Activated naive CD4-positive, alpha-beta T cell treated with anti-CD3 and anti-CD28 coated beads, Interleukin-2, amount 50 U/mL, for 24 hours (primary cell): Measurements from ENCODE around the gene TMEM178B.
"Not testable (repeated sequence)": the region's sequence is repeated elsewhere in the genome, so short reads cannot be mapped to it uniquely, and the experiment has no call there.

Experiments
- H3K27ac Mint-ChIP-seq: one replicate; pipeline ENCODE4 v1.8.0; 2021; ENCODE audit warnings: mild to moderate bottlenecking, mixed read lengths
- H3K27me3 Mint-ChIP-seq: one replicate; pipeline ENCODE4 v1.8.0; 2021; ENCODE audit warnings: mixed read lengths
- H3K36me3 Mint-ChIP-seq: one replicate; pipeline ENCODE4 v1.8.0; 2021; ENCODE audit warnings: mixed read lengths
- H3K4me1 Mint-ChIP-seq: one replicate; pipeline ENCODE4 v1.8.0; 2021; ENCODE audit warnings: mixed read lengths
- H3K4me3 Mint-ChIP-seq: one replicate; pipeline ENCODE4 v1.8.0; 2021; ENCODE audit warnings: mild to moderate bottlenecking, mixed read lengths
- H3K9me3 Mint-ChIP-seq: one replicate; pipeline ENCODE4 v1.8.0; 2021; ENCODE audit warnings: mixed read lengths

Gene TMEM178B

GRCh38 chr7:141071260-141071854 lies 2.5 kb upstream of the TMEM178B start:
- Mint-ChIP-seq H3K4me1 (peaks cover 25% of the 10 kb centered on the region), H3K36me3 (no peaks in the 10 kb centered on the region), H3K27ac (no peak overlapping the region), H3K27me3 (peaks cover 39% of the 10 kb centered on the region), H3K4me3 (peak overlapping the region; percentile 86), H3K9me3 (no peaks in the 10 kb centered on the region)

GRCh38 chr7:141071855-141072547 lies 1.9 kb upstream of the TMEM178B start:
- Mint-ChIP-seq H3K4me1 (peaks cover 25% of the 10 kb centered on the region), H3K27me3 (peaks cover 39% of the 10 kb centered on the region), H3K27ac (no peak overlapping the region), H3K4me3 (peak overlapping the region; percentile 86), H3K9me3 (no peaks in the 10 kb centered on the region), H3K36me3 (no peaks in the 10 kb centered on the region)

GRCh38 chr7:141072548-141073172 lies 1.2 kb upstream of the TMEM178B start:
- Mint-ChIP-seq H3K9me3 (no peaks in the 10 kb centered on the region), H3K27ac (no peak overlapping the region), H3K27me3 (peaks cover 39% of the 10 kb centered on the region), H3K4me3 (peak overlapping the region; percentile 86), H3K36me3 (no peaks in the 10 kb centered on the region), H3K4me1 (peaks cover 25% of the 10 kb centered on the region)

GRCh38 chr7:141073173-141073640 lies 657 bp upstream of the TMEM178B start:
- Mint-ChIP-seq H3K27ac (no peak overlapping the region), H3K27me3 (peaks cover 36% of the 10 kb centered on the region), H3K9me3 (no peaks in the 10 kb centered on the region), H3K4me1 (peaks cover 25% of the 10 kb centered on the region), H3K36me3 (no peaks in the 10 kb centered on the region), H3K4me3 (peak overlapping the region; percentile 80)

GRCh38 chr7:141074162-141074991 lies 513 bp downstream of the TMEM178B start:
- Mint-ChIP-seq H3K9me3 (no peaks in the 10 kb centered on the region), H3K27ac (no peak overlapping the region), H3K36me3 (no peaks in the 10 kb centered on the region), H3K4me3 (peak overlapping the region; percentile 75), H3K4me1 (peaks cover 25% of the 10 kb centered on the region), H3K27me3 (peaks cover 30% of the 10 kb centered on the region)

- Mint-ChIP-seq H3K36me3 (no peaks in the 10 kb centered on the region), H3K4me3 (peak overlapping the region; percentile 75)
Observed at GRCh38 chr7:141074997-141075396, 1.1 kb downstream of the TMEM178B start.

GRCh38 chr7:141076377-141076776 lies 2.5 kb downstream of the TMEM178B start:
- Mint-ChIP-seq H3K9me3 (no peaks in the 10 kb centered on the region), H3K36me3 (no peaks in the 10 kb centered on the region), H3K4me1 (peaks cover 18% of the 10 kb centered on the region), H3K27me3 (peaks cover 17% of the 10 kb centered on the region), H3K4me3 (no peak overlapping the region), H3K27ac (no peak overlapping the region)

More at GRCh38 chr7:141074997-141075396, 1.1 kb downstream of the TMEM178B start:
- no peak overlapping the region for H3K27ac Mint-ChIP-seq
- H3K27me3 Mint-ChIP-seq = peaks cover 27% of the 10 kb centered on the region
- H3K4me1 Mint-ChIP-seq = peaks cover 25% of the 10 kb centered on the region
- no peaks in the 10 kb centered on the region for H3K9me3 Mint-ChIP-seq

- Mint-ChIP-seq H3K27me3 (peaks cover 12% of the 10 kb centered on the region), H3K36me3 (no peaks in the 10 kb centered on the region), H3K4me1 (peaks cover 5% of the 10 kb centered on the region), H3K27ac (no peak overlapping the region), H3K9me3 (no peaks in the 10 kb centered on the region), H3K4me3 (no peak overlapping the region)
Observed at GRCh38 chr7:141079219-141079618, 5.4 kb downstream of the TMEM178B start.

- not testable (repeated sequence) for H3K36me3 Mint-ChIP-seq
Observed at GRCh38 chr7:141089490-141089889, 15.6 kb downstream of the TMEM178B start.

GRCh38 chr7:141094336-141095070 lies 20.6 kb downstream of the TMEM178B start:
- H3K9me3 Mint-ChIP-seq = no peaks in the 10 kb centered on the region
- H3K4me3 Mint-ChIP-seq = no peak overlapping the region
- no peaks in the 10 kb centered on the region for H3K4me1 Mint-ChIP-seq
- H3K36me3 Mint-ChIP-seq = no peaks in the 10 kb centered on the region
- H3K27me3 Mint-ChIP-seq = peaks cover 7% of the 10 kb centered on the region
- no peak overlapping the region for H3K27ac Mint-ChIP-seq

More at GRCh38 chr7:141089490-141089889, 15.6 kb downstream of the TMEM178B start:
- not testable (repeated sequence) for H3K27ac Mint-ChIP-seq, H3K4me3 Mint-ChIP-seq, H3K9me3 Mint-ChIP-seq, H3K4me1 Mint-ChIP-seq
- H3K27me3 Mint-ChIP-seq = peaks cover 14% of the 10 kb centered on the region

GRCh38 chr7:141097430-141097829 lies 23.6 kb downstream of the TMEM178B start:
- no peaks in the 10 kb centered on the region for H3K36me3 Mint-ChIP-seq
- H3K27ac Mint-ChIP-seq = no peak overlapping the region
- no peaks in the 10 kb centered on the region for H3K9me3 Mint-ChIP-seq
- H3K4me1 Mint-ChIP-seq = no peaks in the 10 kb centered on the region
- peaks cover 7% of the 10 kb centered on the region for H3K27me3 Mint-ChIP-seq
- no peak overlapping the region for H3K4me3 Mint-ChIP-seq

- H3K27ac Mint-ChIP-seq = no peak overlapping the region
- H3K36me3 Mint-ChIP-seq = no peaks in the 10 kb centered on the region
- no peaks in the 10 kb centered on the region for H3K9me3 Mint-ChIP-seq
- no peak overlapping the region for H3K4me3 Mint-ChIP-seq
- peaks cover 8% of the 10 kb centered on the region for H3K27me3 Mint-ChIP-seq
- no peaks in the 10 kb centered on the region for H3K4me1 Mint-ChIP-seq
Observed at GRCh38 chr7:141102436-141102835, 28.6 kb downstream of the TMEM178B start.

- no peaks in the 10 kb centered on the region for H3K36me3 Mint-ChIP-seq
- H3K27ac Mint-ChIP-seq = no peak overlapping the region
- no peaks in the 10 kb centered on the region for H3K9me3 Mint-ChIP-seq
- H3K27me3 Mint-ChIP-seq = peaks cover 8% of the 10 kb centered on the region
- no peaks in the 10 kb centered on the region for H3K4me1 Mint-ChIP-seq
- H3K4me3 Mint-ChIP-seq = no peak overlapping the region
Observed at GRCh38 chr7:141103847-141104429, 30.1 kb downstream of the TMEM178B start.

GRCh38 chr7:141113131-141113530 lies 39.3 kb downstream of the TMEM178B start:
- Mint-ChIP-seq H3K9me3 (no peaks in the 10 kb centered on the region), H3K27me3 (peaks cover 2% of the 10 kb centered on the region), H3K4me1 (no peaks in the 10 kb centered on the region), H3K27ac (no peak overlapping the region), H3K4me3 (no peak overlapping the region), H3K36me3 (no peaks in the 10 kb centered on the region)
